Left kidney (tissue), 2 donors: ENCODE measurements around the gene PRXL2B. TPM values are rescaled to one million over a fixed set of nuclear protein-coding genes. Genes with fewer than 3 reads are reported as not detected.

ENCODE experiments used
- DNase-seq: peaks from one replicate; pipeline ENCODE4 v3.0.0-alpha.2; 2013
- polyA plus RNA-seq: library from polyadenylated mRNA; unstranded; fragments of 120-200 nt; gene quantifications from one replicate; pipeline ENCODE4 v1.2.1, GENCODE V29; 2013; ENCODE audit not compliant: insufficient read length

The PRXL2B gene
- polyA plus RNA-seq, 1 donor = 35.4 TPM

GRCh38 chr1:2597441-2598328 is 11.1 kb downstream of the PRXL2B start:
- DNase-seq = no peak

GRCh38 chr1:2598329-2598931 is 11.9 kb downstream of the PRXL2B start:
- DNase-seq = no peak

DNA sequence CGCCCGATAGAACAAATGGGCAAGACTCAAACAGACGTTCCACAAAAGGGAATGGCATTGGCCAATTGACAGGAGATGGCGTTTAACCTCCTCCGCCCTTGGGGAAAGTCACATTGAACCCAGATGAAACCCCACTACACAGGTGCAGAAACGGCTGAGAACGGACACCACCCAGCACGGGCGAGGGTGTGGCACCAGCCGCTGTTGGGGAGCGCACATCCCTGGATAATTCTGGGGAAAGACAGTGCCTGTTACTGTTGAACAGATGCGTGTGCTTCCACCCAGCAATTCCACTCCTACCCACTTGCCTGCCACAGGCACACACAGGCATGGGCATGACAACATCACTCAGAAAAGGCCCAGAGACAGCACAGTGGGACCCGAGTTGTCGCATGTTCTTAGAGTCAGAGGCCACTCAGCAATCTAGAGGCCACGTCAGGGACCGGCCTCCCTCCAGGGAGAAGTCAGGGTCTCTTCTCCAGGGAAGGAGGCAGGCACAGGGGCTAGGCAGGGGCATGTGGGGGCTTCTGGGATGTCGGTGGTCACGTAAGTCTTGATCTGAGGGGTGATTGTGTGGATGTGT is 15.2 kb downstream of the PRXL2B start:
- DNase-seq = no peak

- no peak for DNase-seq
Measured at GRCh38 chr1:2602311-2602835, 15.8 kb downstream of the PRXL2B start.

DNA sequence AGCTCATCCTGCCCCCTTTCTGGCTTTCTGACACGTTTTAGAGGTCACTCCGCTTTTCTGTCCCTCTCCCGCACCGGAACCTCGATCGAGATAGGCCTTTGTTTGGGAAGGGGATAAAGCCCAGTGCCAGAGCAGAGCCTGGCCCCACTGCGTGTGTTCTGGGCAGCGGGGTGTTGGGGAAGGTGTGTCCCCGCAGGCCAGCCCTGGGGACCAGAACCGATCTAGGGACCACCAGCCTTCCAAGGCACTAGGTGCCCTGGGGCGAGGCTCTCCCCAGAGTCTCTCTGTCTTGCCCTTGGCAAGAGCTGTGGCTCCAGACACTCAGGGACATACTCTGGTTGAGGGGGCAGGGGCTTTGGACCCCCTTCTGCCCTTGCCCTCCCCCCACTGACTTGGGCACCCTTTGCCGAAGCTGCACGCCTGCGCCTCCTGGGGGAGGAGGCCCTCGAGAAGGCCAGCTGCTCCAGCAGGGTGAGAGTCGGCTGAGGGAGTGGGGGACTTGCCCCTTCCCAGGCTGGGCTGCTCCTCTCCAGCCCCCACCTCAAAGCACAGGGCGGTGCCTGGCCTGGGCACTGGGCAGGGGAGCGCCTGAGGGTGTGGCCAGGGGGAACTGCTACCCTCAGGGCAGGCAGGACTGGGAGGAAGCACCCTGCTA is 16.4 kb downstream of the PRXL2B start:
- DNase-seq = no peak

DNA sequence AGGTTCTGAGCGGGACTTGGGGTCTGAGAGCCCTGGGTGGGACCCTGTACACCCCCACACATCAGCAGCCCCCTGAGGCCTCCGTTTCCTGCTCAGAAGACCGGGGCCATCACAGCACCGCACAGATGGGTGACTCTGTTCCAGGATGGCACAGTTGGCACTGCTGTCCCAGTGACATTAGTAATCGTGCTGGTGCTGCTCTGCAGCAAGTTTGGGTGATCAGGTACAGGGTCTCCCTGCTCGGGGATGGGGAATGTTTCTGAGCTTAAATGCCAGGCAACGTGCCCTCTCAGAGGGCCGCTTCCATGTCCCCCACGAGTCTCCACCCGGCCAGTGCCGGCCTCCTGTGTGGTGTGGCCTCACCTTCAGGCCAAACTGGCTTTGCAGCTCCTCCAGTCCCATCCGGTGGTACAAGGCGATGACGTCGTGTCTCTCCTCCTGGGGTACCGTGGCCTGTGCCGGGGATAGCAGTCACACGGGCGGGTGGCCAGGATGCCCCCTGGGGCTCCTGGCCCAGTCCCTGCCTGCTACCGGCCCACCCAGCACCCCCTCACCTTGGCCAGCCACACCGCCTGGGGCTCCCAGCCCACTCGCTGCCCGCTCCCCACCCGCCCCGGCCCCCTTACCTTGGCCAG is 17.1 kb downstream of the PRXL2B start:
- no peak for DNase-seq

- no peak for DNase-seq
Measured at GRCh38 chr1:2604156-2604843, 17.7 kb downstream of the PRXL2B start.

DNA sequence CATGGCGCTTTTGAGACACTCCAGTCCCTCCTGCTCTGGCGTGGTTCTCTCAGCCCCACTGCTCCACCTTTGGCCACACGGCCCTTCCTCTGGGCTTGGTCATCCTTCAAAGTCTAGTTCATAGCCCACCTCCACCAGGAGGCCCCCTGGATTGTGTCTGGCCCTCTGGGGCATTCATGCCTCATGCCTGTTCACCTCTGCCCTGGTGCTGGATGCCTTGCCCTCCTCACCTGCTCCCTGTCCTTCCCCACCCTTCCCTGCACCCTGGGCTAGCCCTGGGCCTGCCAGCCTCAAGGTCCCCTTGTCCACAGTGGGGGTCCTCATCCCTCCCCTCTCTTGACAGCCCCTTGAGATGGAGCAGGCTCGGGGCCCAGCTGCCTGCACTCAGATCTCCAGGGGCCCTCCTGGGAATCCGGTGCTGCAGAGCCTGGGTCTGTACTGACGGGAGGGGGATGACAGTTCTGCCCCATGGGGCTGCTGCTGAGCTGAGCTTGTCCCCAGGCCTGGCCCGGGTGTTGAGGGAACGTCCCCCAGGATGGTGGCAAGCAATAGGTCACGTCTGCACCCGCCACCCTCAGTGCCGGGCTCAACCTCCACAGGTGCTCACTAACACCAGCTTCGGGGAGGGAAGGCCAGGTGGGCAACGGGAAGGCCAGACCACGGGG is 18.4 kb downstream of the PRXL2B start:
- no peak for DNase-seq

DNA sequence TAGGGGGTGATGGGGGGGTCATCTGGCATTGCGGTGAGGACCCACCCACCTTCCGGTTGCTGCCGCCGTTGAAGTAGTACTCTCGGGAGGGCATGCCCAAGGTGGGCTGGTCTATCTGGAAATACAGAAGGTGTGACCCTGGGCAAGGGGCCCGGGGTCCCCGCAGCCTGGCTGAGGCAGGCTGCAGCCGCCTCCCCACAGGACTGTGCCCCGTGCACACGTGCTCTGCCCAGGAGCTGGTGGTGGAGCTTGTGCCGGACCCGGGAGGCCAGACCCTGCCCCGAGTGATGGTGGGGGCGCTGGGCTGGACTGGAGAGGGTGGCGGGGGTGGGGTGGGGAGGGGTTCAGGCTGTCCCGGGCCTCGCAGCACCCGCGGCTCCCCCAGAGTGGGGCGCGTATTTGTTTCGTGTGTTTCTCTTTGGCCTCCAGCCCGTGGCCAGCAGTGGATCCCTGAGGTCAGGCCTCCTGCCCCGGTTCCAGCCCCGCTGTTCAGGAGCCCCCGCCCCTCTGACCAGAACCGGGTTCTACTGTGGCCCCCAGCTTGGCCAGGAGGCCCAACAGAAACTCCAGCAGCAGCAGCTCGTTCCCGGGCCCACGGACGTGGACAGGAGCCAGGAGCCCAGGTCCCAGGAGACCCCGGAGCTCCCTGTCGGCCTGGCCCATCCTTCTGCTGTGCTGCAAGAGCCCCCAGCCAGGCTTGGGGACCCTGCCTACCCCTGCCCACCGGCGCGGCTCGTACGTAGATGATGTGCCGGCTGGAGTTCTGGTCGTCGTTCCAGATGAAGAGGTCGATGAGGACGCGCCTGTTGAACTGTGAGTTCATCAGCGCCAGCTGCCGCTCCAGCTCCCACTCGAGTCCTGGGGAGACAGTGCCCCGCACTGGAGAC is 19.2 kb downstream of the PRXL2B start:
- DNase-seq = no peak

- DNase-seq = no peak
Measured at GRCh38 chr1:2606396-2606880, 19.9 kb downstream of the PRXL2B start.

DNA sequence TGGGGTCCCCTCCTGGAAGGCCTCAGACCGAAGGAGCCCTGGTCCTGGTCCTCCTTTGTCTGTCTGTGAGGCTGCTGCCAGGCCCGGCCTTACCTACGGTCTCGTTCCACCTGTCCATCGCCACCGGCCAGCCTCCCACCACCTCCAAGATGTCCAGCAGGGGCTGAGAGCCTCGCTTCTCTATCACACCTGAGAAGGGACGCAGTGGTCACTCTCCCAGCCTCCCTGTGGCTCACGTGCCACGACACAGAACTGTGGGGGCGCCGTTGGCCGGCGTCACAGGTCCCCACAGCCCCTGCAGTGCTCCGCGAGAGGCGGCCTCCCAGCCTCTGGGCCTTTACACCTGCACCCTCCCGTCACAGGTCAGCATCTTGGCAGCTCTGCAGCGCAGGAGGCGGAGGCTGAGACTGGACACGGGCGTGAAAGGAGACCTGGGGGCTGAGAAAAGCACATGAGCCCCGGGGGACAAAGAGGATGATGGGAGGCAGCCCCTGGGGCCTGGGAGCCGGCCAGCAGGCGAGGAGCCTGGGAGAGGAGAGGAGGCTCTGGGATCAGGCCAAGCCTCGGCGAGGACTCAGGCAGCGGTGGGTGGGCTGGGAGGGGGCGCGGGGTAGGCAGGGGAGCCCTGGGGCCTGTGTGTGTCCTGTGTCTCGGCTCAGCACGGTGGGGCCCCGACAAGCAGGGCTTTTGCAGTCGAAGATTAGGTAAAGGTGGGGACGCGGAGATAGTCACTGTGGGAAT is 20.5 kb downstream of the PRXL2B start:
- DNase-seq = no peak

- DNase-seq = no peak
Measured at GRCh38 chr1:2607641-2608091, 21.1 kb downstream of the PRXL2B start.

DNA sequence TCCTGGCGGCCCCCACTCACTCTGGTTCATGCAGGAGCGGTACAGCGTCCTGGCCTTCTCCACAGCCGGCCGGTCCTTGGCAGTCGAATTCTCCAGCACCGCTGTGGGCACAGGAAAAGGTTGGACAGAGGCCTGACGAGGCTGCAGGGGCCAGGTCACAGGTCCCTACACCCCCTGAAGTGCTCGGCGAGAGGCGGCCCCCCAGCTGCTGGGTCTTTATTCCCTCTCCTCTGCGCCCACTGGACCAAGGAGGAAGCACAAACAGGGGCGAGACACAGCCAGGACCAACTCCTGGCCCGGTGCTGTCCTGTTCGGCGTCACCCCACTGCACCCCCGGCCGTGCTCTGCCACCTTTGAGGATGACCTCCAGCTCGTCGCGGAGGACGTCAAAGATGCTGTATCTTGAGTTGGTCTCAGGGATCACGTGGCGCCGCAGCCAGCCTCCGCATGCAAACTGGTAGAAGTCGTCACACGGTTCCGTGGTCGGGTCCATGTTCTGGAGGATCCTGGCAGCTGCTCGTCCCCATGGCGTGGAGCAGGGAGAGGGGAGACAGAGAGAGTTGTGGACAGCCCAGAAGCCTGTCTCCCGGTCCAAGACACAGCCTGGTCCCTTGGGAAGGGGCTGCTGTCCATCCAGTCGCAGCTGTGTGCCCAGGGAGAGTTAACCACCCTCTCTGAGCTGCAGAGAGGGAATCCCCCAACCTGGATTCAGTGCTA is 22.9 kb downstream of the PRXL2B start:
- DNase-seq = no peak

GRCh38 chr1:2610036-2610959 is 23.7 kb downstream of the PRXL2B start:
- DNase-seq = no peak

GRCh38 chr1:2611031-2611501 is 24.5 kb downstream of the PRXL2B start:
- no peak for DNase-seq

DNA sequence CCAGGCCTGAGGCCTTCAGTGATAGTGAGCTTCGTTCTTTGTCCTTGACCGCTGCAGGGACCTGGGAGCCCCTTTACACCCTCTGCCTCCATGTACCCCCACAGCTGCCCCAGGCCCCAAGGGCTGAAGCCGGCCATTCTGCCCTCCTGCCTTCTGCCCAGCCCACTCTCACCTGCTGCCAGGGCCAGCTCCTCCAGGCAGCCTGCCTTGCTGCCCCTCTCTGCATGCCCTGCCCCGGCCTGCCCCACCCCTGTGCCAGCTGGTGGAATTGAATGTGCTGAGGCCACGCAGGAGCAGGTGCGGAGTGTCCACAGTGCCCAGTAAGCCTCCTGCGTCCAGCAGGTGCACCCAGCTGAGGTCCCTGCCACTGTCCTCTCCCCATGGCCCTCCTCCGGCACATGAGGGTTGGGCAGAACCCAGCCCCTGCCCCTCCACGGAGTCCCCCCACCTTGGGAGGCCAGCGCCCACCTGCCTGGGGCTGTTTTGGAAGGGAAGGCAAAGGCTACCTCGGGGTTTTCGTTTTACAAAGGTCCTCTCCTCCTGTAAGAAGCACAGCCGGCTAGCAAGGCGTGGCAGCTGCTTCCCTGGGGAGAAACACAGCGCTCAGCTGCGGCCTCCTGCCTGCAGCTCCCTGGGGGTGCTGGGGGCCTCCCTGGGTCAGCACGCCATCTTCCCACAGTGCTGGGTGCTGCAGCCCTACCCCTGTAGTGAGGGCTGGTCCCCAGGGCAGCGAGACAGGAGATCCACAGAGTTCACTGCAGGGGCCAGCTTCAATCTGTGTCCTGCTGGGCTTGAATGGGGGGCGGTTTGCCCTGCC is 25.3 kb downstream of the PRXL2B start:
- DNase-seq = no peak
